GM18498 (cell line): Measurements from ENCODE around the gene ARID5B.
"Not testable (repeated sequence)": the region's sequence is repeated elsewhere in the genome, so short reads cannot be mapped to it uniquely, and the experiment has no call there.

Experiments used
- ATAC-seq: cut with Tn5 transposase; IDR thresholded peaks from one replicate; pipeline ENCODE4 v1.9.1; 2021; ENCODE audit warnings: mild to moderate bottlenecking, moderate library complexity; ENCODE audit not compliant: unreplicated experiment

The ARID5B gene

DNA sequence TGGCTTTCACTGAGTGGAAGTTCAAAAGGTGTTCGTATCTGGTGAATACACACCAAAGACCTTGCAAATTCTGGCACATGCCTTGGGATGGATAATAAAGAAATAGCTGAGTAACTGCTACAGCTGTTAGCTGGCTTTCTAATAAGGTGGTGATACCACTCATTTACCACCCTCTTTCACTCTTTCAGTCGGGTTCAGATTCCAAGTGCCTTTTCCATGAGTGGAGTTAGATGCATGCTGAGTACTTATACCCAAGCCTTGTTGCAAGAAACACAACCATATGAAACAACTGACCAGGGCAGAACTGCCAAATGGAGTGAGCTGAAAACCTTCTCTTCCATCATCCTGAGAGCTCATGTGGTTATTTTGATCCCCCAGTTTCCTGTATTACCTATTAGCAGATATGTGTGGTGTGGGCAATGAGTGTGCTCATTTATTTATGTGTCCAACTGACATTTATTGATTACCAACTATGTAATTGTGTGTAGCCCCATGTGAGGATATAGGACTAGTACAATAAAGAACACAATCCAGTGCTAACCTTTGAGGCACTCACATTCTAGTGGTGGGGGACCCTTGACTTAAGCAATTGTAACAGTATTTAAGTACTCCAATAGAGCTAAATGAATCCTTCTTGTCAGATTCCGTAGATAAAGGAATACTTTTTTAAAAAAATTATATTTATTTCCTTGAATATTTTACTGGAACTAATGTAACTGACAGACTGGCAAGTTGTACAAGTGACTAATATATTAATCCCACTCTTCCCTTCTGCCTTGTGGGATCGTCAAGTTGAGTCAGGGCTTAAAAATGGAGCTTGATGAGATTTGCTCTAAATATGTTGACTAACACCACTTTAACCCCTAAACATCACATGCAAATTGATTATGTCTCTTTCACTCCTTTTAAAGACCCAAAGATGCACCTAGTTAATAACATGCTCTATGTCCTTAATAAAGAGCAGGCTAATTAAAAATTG, 124.7 kb downstream of the ARID5B start:
- no peak for ATAC-seq

GRCh38 chr10:62027841-62028501, 126.5 kb downstream of the ARID5B start:
- ATAC-seq = no peak

GRCh38 chr10:62028502-62028842, 127.0 kb downstream of the ARID5B start:
- ATAC-seq = not testable (repeated sequence)

DNA sequence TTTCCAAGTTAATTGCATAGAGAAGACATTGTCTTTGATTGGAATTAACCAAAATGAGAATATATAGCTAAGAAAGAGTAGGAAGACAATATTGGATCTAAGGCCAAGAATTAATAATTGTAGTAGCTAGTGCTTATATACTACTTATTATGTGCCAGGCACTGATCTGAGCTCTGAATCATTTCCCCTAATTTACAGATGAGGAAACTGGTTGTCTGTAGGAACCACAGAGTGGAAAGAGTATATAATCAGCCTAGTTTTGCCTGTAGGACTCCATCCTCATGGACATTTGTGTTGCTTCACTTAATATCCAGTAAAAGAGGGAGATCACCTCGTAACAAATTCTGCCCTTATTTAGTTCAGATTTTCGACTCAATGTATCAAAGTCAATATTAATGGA, 127.9 kb downstream of the ARID5B start:
- ATAC-seq = no peak

DNA sequence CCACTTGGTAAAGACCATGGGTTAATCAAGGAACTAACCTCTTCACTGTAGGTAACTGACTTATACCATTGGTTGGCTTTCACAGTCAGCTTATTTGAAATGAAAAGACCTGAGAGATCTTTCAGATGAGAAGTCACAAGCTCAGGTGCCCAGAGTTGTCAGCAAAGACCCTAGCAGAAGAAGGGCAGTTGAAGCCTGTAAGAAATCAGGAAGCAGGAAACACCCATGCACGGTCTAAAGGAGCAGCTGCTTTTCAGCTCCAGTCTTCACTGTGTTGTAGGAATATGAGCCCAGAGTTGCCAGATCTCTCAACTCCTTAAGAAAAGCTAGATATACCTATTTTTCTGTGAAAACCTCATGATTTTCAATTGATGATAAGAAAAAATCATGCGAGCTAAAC, 130.0 kb downstream of the ARID5B start:
- ATAC-seq = no peak

GRCh38 chr10:62033125-62033524, 131.6 kb downstream of the ARID5B start:
- no peak for ATAC-seq

- no peak for ATAC-seq
Observed at GRCh38 chr10:62034096-62034640, 132.7 kb downstream of the ARID5B start.

DNA sequence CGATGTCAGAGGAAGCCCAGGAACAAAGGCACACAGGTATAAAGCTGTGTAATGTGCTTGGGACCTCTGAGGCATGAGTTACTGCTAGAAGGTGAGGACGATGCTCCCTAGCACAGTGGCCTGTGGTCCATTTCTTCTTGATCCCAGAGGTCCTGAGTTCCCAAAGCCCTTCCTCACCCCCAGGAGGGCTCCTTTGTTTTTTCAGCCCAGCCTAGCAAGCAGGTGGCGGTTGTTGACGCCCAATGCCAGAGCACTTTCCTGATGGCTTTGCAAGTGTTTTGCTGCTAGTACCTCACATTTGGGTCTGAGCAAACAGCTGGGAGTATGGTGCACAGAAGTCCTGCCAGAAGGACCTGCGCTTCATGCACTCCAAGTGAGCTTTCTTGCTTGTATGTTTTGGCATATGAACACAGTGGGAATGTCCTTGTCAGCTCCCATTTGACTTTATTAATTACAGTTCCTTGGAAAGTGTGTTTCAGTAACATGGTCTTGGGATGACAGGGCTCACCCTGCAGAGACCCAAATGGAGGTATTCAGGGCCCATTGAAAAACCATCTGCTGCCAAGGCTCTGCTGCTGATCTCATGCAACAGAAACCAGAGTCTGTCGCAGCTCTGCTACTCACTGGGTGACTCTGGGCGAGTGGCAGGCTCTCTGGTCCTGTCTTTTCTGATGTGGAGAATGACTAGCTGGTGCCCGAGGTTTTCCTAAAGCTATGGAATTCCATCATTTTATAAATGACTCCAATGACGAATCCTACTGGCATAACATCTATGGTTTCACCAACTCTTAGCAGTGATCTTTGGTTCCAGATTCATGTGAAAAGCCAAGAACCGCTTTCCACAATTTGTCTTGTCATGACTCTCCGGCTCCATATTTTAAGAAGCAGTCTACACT, 134.9 kb downstream of the ARID5B start:
- ATAC-seq = no peak

- ATAC-seq = no peak
Observed at GRCh38 chr10:62037166-62037831, 135.8 kb downstream of the ARID5B start.

- peak; percentile 11 for ATAC-seq
Observed at GRCh38 chr10:62037890-62038608, 136.6 kb downstream of the ARID5B start.

- peak; percentile 63 for ATAC-seq
Observed at GRCh38 chr10:62038609-62039190, 137.2 kb downstream of the ARID5B start.

- no peak for ATAC-seq
Observed at GRCh38 chr10:62039954-62040353, 138.5 kb downstream of the ARID5B start.

- no peak for ATAC-seq
Observed at GRCh38 chr10:62040881-62041280, 139.4 kb downstream of the ARID5B start.

DNA sequence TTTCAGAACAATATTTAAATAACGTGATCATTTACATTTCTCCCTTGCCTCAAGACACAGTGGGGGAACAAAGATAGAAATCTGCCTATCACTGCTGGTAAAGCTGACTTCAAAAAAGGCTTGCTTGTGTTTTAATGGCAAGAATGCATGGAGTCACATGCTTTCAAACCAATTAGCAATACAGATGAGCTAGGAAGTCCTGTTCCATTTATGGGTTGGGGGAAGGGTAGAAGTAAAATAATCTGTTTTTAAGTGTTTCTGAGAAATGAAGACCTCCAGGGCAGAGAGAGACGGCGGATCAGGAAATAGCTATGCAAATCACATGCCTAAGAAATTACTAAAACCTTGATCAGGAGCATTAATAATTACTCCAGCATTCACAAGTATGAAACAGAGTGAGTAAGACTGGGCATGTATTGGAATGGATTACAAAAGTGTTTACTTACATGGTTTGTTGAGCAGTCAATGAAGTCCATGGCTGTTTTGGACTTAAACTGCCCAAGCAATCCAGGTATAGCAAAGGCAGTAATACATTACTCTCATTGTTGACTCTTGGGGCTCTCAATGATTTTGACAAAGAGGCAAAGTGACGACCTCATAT, 142.0 kb downstream of the ARID5B start:
- ATAC-seq = no peak

GRCh38 chr10:62044566-62044965, 143.1 kb downstream of the ARID5B start:
- no peak for ATAC-seq

DNA sequence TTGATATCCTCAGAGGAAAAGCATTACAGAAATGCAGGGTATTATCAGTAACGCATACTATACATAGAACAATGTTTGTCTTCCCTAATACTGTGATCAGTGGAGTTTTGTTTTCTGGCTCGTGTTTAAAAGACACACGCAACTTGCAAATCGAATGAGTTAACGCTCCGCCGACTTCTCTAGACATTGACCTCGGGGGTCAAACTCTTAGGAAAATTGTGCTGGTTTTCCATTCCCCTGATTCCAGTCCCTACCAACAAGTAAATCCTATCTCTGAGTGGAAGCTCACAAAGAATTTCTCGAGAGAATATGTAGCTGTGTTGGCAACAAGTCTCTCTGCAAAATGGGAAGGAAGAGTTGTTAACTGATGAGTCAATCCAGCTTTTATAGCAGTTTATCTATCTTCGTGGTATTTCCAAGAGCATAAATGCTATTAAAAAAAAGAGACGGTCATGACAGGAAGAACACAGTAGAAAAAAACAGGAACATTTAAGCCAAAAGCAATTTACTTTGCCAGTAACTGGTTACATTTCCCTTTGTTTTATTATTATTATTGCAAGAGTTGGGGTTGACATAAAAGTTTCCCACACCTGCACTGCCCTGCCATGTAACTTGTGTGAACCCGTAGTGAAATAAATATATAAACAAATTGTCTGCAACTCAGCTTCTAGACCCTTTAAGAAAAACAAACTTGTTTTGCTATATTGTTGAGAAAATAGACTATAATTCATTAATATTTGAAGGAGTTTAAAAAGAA, 144.4 kb downstream of the ARID5B start:
- ATAC-seq = no peak

DNA sequence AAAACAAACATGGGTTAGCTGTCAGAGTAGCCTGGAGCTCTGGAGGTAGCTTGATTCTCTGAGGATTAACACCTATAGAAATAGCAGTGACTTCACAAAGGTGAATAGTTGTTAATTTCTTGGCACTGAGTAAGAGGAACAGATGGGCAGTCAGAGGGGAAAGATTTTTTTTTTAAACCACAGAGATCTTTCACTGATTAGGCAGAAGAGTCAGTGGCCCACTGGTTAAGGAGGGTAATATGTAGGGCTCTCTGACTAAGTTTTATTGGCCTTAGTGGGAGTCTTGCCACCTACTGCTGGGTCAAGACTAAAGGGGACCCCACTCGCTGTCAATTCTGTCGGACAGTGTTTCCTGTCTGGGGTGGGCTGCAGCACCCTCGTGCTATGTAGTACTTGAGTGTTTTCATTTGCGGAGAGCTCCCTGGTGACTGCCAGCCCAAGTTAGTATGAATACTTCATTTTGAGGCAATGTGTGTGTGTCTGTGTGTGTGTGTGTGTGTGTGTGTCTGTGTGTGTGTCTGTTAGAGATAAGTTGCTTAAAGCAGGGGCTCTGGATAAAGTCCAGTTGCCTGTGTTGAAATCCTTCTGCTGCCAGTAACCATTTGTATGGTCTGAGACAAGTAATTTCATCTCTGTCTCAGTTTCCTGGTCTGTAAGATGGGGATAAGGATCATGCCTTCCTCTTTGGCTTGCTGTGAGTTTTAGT, 145.2 kb downstream of the ARID5B start:
- ATAC-seq = peak; percentile 50
